ENCODE measurements around the gene PLEKHJ1. TPM values are rescaled to one million over a fixed set of nuclear protein-coding genes. Genes with fewer than 3 reads are reported as not detected.

PLEKHJ1 gene
- total and polyA plus RNA-seq, 2 of the 13 experiments (the other 11 are each of a cell fraction or from before 2014, with no cell fraction given): 70.5 to 130 TPM

DNA sequence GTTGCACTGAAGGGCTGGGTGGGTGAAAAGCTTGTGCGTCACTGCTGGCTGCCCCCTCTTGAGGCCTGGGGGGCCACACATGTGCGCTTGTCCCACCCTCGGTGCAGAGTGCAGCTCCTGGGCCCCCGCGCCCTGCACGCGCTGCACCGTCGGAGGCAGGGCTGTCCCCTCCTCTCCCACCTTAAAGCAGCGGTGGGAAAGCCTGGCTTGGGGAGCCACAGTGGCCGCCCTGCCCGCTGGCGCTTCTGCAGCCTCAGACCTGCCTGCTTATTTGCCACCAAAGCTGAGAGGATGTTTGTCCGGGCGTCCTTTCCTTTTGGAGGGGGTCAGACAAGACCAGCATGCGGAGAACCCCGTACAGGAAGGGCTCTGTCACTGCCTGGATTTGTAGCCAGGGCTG, 26.7 kb downstream of the PLEKHJ1 start:
- no peak overlapping the region for H2AFZ ChIP-seq (ENCODE audit: low read length)
- no peak overlapping the region for H3K4me3 ChIP-seq (replicated peaks in 1 of 3; ENCODE audit: insufficient read depth in 1 of 3, low read depth in 2 of 3, low read length in 3 of 3)
- DNase-seq (ENCODE audit: low spot score) (no peak), FAIRE-seq (no peak), ATAC-seq (no peak)
- no peaks in the 10 kb centered on the region for H3K9me3 ChIP-seq (ENCODE audit: low read length)
- POLR2A ChIA-PET: no interaction called here
- in situ Hi-C loops (cut with HindIII; ENCODE audit: extremely low pct_ligation_motif_present, low pct_unique_long_range_greater_than_20kb) (no loop called here), intact Hi-C loops (cut with micrococcal nuclease; ENCODE audit: unreplicated experiment) (no loop called here)
- H4K20me1 ChIP-seq (ENCODE audit: insufficient read depth, low read length): no peaks in the 10 kb centered on the region
- H3K4me1 ChIP-seq (ENCODE audit: insufficient read depth, low read length): peaks cover 27% of the 10 kb centered on the region
- no peak overlapping the region for H3K9ac ChIP-seq (ENCODE audit: insufficient read depth, low read depth, low read length)
- peaks cover 4% of the 10 kb centered on the region for H3K79me2 ChIP-seq (ENCODE audit: insufficient read depth, low read length)
- peaks cover 33 to 76% of the 10 kb centered on the region in 2 experiments for H3K36me3 ChIP-seq (replicated peaks in 1 of 2; ENCODE audit: control insufficient read depth in 1 of 2, insufficient read depth in 2 of 2, low read length in 2 of 2)
- H3K4me2 ChIP-seq (ENCODE audit: low read depth, low read length): no peak overlapping the region
- H3K27me3 ChIP-seq (ENCODE audit: control insufficient read depth in 1 of 2, insufficient read depth in 2 of 2, low read length in 2 of 2): no peaks in the 10 kb centered on the region
- no TSS peak for BruUV-seq (replicated peaks)
- CTCF ChIA-PET (ENCODE audit: low intra/inter-chr PET ratio, low total read pairs): no interaction called here
- no peak overlapping the region for H3K27ac ChIP-seq (ENCODE audit: extremely low read length, insufficient read depth, low read length)
- WGBS (ENCODE audit: low lambda C conversion rate): 95% methylated on average over 15 of the region's 17 CpGs
- TF ChIP-seq IKZF4 (CRISPR knock-in tag; IDR thresholded peaks at IDR 0.05; ENCODE audit: borderline replicate concordance, low read depth, not compliant biosample characterization) (no peak), HOXA7 (CRISPR knock-in tag; IDR thresholded peaks at IDR 0.05) (no peak), EED (CRISPR knock-in tag; IDR thresholded peaks at IDR 0.05) (no peak), ZNF569 (CRISPR knock-in tag; IDR thresholded peaks at IDR 0.05; ENCODE audit: borderline replicate concordance) (no peak), ELF3 (CRISPR knock-in tag; IDR thresholded peaks at IDR 0.05) (no peak), ZNF781 (CRISPR knock-in tag; IDR thresholded peaks at IDR 0.05; ENCODE audit: borderline replicate concordance, not compliant biosample characterization) (no peak)
- TF ChIP-seq, protein P1, sequence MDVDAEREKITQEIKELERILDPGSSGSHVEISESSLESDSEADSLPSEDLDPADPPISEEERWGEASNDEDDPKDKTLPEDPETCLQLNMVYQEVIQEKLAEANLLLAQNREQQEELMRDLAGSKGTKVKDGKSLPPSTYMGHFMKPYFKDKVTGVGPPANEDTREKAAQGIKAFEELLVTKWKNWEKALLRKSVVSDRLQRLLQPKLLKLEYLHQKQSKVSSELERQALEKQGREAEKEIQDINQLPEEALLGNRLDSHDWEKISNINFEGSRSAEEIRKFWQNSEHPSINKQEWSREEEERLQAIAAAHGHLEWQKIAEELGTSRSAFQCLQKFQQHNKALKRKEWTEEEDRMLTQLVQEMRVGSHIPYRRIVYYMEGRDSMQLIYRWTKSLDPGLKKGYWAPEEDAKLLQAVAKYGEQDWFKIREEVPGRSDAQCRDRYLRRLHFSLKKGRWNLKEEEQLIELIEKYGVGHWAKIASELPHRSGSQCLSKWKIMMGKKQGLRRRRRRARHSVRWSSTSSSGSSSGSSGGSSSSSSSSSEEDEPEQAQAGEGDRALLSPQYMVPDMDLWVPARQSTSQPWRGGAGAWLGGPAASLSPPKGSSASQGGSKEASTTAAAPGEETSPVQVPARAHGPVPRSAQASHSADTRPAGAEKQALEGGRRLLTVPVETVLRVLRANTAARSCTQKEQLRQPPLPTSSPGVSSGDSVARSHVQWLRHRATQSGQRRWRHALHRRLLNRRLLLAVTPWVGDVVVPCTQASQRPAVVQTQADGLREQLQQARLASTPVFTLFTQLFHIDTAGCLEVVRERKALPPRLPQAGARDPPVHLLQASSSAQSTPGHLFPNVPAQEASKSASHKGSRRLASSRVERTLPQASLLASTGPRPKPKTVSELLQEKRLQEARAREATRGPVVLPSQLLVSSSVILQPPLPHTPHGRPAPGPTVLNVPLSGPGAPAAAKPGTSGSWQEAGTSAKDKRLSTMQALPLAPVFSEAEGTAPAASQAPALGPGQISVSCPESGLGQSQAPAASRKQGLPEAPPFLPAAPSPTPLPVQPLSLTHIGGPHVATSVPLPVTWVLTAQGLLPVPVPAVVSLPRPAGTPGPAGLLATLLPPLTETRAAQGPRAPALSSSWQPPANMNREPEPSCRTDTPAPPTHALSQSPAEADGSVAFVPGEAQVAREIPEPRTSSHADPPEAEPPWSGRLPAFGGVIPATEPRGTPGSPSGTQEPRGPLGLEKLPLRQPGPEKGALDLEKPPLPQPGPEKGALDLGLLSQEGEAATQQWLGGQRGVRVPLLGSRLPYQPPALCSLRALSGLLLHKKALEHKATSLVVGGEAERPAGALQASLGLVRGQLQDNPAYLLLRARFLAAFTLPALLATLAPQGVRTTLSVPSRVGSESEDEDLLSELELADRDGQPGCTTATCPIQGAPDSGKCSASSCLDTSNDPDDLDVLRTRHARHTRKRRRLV (CRISPR knock-in tag; IDR thresholded peaks at IDR 0.05): no peak
- TF ChIP-seq, protein P2, sequence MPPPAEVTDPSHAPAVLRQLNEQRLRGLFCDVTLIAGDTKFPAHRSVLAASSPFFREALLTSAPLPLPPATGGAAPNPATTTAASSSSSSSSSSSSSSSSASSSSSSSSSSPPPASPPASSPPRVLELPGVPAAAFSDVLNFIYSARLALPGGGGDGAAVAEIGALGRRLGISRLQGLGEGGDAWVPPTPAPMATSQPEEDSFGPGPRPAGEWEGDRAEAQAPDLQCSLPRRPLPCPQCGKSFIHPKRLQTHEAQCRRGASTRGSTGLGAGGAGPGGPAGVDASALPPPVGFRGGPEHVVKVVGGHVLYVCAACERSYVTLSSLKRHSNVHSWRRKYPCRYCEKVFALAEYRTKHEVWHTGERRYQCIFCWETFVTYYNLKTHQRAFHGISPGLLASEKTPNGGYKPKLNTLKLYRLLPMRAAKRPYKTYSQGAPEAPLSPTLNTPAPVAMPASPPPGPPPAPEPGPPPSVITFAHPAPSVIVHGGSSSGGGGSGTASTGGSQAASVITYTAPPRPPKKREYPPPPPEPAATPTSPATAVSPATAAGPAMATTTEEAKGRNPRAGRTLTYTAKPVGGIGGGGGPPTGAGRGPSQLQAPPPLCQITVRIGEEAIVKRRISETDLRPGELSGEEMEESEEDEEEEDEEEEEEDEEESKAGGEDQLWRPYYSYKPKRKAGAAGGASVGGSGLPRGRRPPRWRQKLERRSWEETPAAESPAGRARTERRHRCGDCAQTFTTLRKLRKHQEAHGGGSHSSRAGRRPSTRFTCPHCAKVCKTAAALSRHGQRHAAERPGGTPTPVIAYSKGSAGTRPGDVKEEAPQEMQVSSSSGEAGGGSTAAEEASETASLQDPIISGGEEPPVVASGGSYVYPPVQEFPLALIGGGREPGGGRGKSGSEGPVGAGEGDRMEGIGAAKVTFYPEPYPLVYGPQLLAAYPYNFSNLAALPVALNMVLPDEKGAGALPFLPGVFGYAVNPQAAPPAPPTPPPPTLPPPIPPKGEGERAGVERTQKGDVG (CRISPR knock-in tag; IDR thresholded peaks at IDR 0.05; ENCODE audit: borderline replicate concordance): no peak
- TF ChIP-seq, protein P3, sequence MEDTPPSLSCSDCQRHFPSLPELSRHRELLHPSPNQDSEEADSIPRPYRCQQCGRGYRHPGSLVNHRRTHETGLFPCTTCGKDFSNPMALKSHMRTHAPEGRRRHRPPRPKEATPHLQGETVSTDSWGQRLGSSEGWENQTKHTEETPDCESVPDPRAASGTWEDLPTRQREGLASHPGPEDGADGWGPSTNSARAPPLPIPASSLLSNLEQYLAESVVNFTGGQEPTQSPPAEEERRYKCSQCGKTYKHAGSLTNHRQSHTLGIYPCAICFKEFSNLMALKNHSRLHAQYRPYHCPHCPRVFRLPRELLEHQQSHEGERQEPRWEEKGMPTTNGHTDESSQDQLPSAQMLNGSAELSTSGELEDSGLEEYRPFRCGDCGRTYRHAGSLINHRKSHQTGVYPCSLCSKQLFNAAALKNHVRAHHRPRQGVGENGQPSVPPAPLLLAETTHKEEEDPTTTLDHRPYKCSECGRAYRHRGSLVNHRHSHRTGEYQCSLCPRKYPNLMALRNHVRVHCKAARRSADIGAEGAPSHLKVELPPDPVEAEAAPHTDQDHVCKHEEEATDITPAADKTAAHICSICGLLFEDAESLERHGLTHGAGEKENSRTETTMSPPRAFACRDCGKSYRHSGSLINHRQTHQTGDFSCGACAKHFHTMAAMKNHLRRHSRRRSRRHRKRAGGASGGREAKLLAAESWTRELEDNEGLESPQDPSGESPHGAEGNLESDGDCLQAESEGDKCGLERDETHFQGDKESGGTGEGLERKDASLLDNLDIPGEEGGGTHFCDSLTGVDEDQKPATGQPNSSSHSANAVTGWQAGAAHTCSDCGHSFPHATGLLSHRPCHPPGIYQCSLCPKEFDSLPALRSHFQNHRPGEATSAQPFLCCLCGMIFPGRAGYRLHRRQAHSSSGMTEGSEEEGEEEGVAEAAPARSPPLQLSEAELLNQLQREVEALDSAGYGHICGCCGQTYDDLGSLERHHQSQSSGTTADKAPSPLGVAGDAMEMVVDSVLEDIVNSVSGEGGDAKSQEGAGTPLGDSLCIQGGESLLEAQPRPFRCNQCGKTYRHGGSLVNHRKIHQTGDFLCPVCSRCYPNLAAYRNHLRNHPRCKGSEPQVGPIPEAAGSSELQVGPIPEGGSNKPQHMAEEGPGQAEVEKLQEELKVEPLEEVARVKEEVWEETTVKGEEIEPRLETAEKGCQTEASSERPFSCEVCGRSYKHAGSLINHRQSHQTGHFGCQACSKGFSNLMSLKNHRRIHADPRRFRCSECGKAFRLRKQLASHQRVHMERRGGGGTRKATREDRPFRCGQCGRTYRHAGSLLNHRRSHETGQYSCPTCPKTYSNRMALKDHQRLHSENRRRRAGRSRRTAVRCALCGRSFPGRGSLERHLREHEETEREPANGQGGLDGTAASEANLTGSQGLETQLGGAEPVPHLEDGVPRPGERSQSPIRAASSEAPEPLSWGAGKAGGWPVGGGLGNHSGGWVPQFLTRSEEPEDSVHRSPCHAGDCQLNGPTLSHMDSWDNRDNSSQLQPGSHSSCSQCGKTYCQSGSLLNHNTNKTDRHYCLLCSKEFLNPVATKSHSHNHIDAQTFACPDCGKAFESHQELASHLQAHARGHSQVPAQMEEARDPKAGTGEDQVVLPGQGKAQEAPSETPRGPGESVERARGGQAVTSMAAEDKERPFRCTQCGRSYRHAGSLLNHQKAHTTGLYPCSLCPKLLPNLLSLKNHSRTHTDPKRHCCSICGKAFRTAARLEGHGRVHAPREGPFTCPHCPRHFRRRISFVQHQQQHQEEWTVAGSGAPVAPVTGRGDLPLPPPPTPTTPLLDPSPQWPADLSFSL (CRISPR knock-in tag; IDR thresholded peaks at IDR 0.05): no peak
